ENCODE measurements around the gene ADH7. TPM values are rescaled to one million over a fixed set of nuclear protein-coding genes. Genes with fewer than 3 reads are reported as not detected.
"Not testable (repeated sequence)": the region's sequence is repeated elsewhere in the genome, so short reads cannot be mapped to it uniquely, and the experiment has no call there.

The ADH7 gene
- total and polyA plus RNA-seq, 2 experiments from 2014 or later = not detected

DNA sequence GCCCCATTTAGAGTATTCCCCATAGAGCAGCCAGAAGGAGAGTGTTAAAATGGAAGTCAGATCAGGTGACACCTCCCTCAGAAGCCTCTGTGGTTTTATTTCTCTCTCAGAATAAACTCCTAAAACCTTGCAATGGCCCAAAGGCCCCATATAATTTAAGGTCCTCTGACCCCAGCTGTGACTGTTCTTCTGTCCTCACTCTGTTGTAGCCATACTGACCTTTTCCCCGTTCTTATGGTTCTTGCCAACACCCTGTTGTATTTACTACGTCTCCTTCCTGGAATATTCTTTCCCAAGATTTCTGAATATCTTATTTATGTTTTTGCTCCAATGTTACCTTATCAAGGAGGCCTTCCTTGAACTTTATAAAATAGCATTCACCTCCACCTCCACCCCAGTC lies 18.0 kb downstream of the ADH7 start:
- in situ Hi-C loops (cut with MboI) = loop anchor here (25.0 kb wide), 2 partner anchors 305 to 955 kb away; no protein-coding TSS in a partner anchor
- WGBS, 2 experiments (ENCODE audit: low coverage in 1 of 2, low lambda C conversion rate in 2 of 2, missing lambda C conversion rate in 2 of 2) = 67 to 72% methylated on average over 2 of the region's 2 CpGs
- Histone ChIP-seq H2AFZ (no peak overlapping the region), H3K9me2 (ENCODE audit: insufficient read depth) (no peaks in the 10 kb centered on the region), H4K20me1 (ENCODE audit: insufficient read depth) (no peaks in the 10 kb centered on the region), H3K4me1 (ENCODE audit: insufficient read depth) (no peaks in the 10 kb centered on the region), H3K9me3 (ENCODE audit: low read depth) (no peaks in the 10 kb centered on the region), H3K27me3 (replicated peaks; ENCODE audit: insufficient read depth) (no peaks in the 10 kb centered on the region), H3K36me3 (ENCODE audit: low read depth) (no peaks in the 10 kb centered on the region), H3K79me2 (ENCODE audit: insufficient read depth) (no peaks in the 10 kb centered on the region), H3K4me3 (no peak overlapping the region), H3F3A (ENCODE audit: insufficient read depth) (no peaks in the 10 kb centered on the region), H3K9ac (no peak overlapping the region), H3K27ac (no peak overlapping the region), H3K4me2 (ENCODE audit: unreplicated experiment) (no peak overlapping the region)
- no peak for DNase-seq
- no peak for TF ChIP-seq EZH2phosphoT487 (IDR thresholded peaks at IDR 0.05; ENCODE audit: insufficient read depth, low read depth)
- TF ChIP-seq EZH2 (IDR thresholded peaks at IDR 0.05; ENCODE audit: insufficient read depth, poor library complexity, severe bottlenecking) = no peak

- not testable (repeated sequence) for H3F3A ChIP-seq (ENCODE audit: insufficient read depth); H3K4me3 ChIP-seq; H3K4me1 ChIP-seq (ENCODE audit: insufficient read depth); H3K9ac ChIP-seq; H3K79me2 ChIP-seq (ENCODE audit: insufficient read depth); H3K36me3 ChIP-seq (ENCODE audit: low read depth); H4K20me1 ChIP-seq (ENCODE audit: insufficient read depth); H3K27ac ChIP-seq; H3K4me2 ChIP-seq (ENCODE audit: unreplicated experiment); H3K9me2 ChIP-seq (ENCODE audit: insufficient read depth); H3K27me3 ChIP-seq (replicated peaks; ENCODE audit: insufficient read depth); H3K9me3 ChIP-seq (ENCODE audit: low read depth)
- 40 to 45% methylated on average over 8 of the region's 8 CpGs for WGBS, 2 experiments (ENCODE audit: low coverage in 1 of 2, low lambda C conversion rate in 2 of 2, missing lambda C conversion rate in 2 of 2)
- H2AFZ ChIP-seq = peak overlapping the region; percentile 50; the same call in 1 of the 2 replicates
- DNase-seq = peak; percentile 21
- in situ Hi-C loops (cut with MboI) = loop anchor here (25.0 kb wide), 2 partner anchors 303 to 953 kb away; no protein-coding TSS in a partner anchor
Observed at GRCh38 chr4:99415762-99416161, 19.4 kb downstream of the ADH7 start.

DNA sequence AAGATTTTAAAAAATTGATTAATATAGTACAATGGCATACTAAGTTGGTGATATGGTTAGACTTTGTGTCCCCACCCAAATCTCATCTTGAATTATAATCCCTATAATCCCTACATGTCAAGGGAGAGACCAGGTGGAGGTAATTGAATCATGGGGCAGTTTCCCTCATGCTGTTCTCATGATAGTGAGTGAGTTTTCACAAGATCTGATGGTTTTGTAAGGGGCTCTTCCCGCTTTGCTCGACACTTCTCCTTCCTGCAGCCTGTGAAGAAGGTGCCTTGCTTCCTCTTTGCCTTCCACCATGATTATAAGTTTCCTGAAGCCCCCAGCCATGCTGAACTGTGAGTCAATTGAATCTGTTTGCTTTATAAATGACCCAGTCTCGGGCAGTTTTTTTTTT lies 20.2 kb downstream of the ADH7 start:
- in situ Hi-C loops (cut with MboI) = loop anchor here (25.0 kb wide), 2 partner anchors 303 to 953 kb away; no protein-coding TSS in a partner anchor
- not testable (repeated sequence) for H3K9ac ChIP-seq; H4K20me1 ChIP-seq (ENCODE audit: insufficient read depth); H3K36me3 ChIP-seq (ENCODE audit: low read depth); H3K27ac ChIP-seq; H3K27me3 ChIP-seq (replicated peaks; ENCODE audit: insufficient read depth); H3K79me2 ChIP-seq (ENCODE audit: insufficient read depth); H3K9me2 ChIP-seq (ENCODE audit: insufficient read depth); H2AFZ ChIP-seq; H3K4me1 ChIP-seq (ENCODE audit: insufficient read depth); H3F3A ChIP-seq (ENCODE audit: insufficient read depth); H3K9me3 ChIP-seq (ENCODE audit: low read depth); DNase-seq; H3K4me2 ChIP-seq (ENCODE audit: unreplicated experiment); H3K4me3 ChIP-seq
- WGBS, 2 experiments (ENCODE audit: low coverage in 1 of 2, low lambda C conversion rate in 2 of 2, missing lambda C conversion rate in 2 of 2) = 87 to 88% methylated on average over 3 of the region's 3 CpGs

DNA sequence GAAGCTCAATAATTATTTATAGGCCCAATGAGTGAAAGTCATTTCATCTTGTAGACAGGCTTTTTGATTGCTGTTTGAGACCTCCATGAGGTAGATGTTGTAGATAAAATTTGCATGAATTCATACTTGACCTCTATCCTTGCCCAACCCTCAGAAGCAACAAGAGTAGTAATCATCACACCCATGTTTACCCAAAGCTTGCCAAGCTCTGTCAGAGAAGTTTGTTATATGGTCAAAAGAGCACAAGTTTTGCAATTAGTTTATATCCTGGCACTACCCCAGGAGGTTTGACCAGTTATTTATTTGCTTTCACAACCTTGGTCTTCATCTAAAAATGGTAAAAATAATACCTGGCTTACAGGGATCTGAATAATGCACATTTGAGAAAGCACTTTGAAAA lies 20.7 kb downstream of the ADH7 start:
- Histone ChIP-seq H2AFZ (no peak overlapping the region), H3K4me1 (ENCODE audit: insufficient read depth) (no peaks in the 10 kb centered on the region), H3K9ac (no peak overlapping the region), H3K27me3 (replicated peaks; ENCODE audit: insufficient read depth) (no peaks in the 10 kb centered on the region), H3K27ac (no peak overlapping the region), H3K4me2 (ENCODE audit: unreplicated experiment) (no peak overlapping the region), H3K4me3 (no peak overlapping the region), H3K9me2 (ENCODE audit: insufficient read depth) (no peaks in the 10 kb centered on the region), H3K9me3 (ENCODE audit: low read depth) (no peaks in the 10 kb centered on the region), H3F3A (ENCODE audit: insufficient read depth) (no peaks in the 10 kb centered on the region), H4K20me1 (ENCODE audit: insufficient read depth) (no peaks in the 10 kb centered on the region), H3K36me3 (ENCODE audit: low read depth) (no peaks in the 10 kb centered on the region), H3K79me2 (ENCODE audit: insufficient read depth) (no peaks in the 10 kb centered on the region)
- TF ChIP-seq EZH2phosphoT487 (IDR thresholded peaks at IDR 0.05; ENCODE audit: insufficient read depth, low read depth) (no peak), EZH2 (IDR thresholded peaks at IDR 0.05; ENCODE audit: insufficient read depth, poor library complexity, severe bottlenecking) (no peak)
- in situ Hi-C loops (cut with MboI) = loop anchor here (25.0 kb wide), 2 partner anchors 302 to 952 kb away; no protein-coding TSS in a partner anchor
- DNase-seq = no peak

DNA sequence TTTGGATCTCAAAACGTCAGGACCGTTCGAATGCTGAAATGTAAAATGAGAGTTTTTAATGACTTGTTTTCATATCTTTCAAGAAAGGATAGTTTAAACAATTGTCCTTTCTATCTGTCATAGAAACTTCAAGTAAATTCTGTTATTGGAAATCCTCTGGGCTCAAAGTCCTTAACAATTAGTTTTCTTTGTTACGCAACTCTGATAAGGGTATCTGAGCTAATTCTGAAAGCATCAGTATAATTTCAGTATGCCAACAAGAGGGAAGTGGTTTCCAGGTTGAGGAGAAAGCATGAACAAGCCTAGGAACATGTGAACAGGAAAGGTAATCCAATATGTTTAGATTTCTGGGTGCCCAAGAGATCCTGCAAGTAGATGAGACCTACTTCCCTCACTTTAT lies 22.0 kb downstream of the ADH7 start:
- Histone ChIP-seq H3K36me3 (ENCODE audit: low read depth) (no peaks in the 10 kb centered on the region), H3K4me1 (ENCODE audit: insufficient read depth) (no peaks in the 10 kb centered on the region), H4K20me1 (ENCODE audit: insufficient read depth) (no peaks in the 10 kb centered on the region), H3K4me2 (ENCODE audit: unreplicated experiment) (no peak overlapping the region), H3K27ac (no peak overlapping the region), H3K79me2 (ENCODE audit: insufficient read depth) (no peaks in the 10 kb centered on the region), H3K9me2 (ENCODE audit: insufficient read depth) (no peaks in the 10 kb centered on the region), H3K27me3 (replicated peaks; ENCODE audit: insufficient read depth) (no peaks in the 10 kb centered on the region), H3K4me3 (no peak overlapping the region), H2AFZ (no peak overlapping the region), H3F3A (ENCODE audit: insufficient read depth) (no peaks in the 10 kb centered on the region), H3K9ac (no peak overlapping the region), H3K9me3 (ENCODE audit: low read depth) (no peaks in the 10 kb centered on the region)
- in situ Hi-C loops (cut with MboI) = loop anchor here (25.0 kb wide), 2 partner anchors 301 to 951 kb away; no protein-coding TSS in a partner anchor
- TF ChIP-seq EZH2 (IDR thresholded peaks at IDR 0.05; ENCODE audit: insufficient read depth, poor library complexity, severe bottlenecking) (no peak), EZH2phosphoT487 (IDR thresholded peaks at IDR 0.05; ENCODE audit: insufficient read depth, low read depth) (no peak)
- DNase-seq = no peak
- WGBS, 2 experiments (ENCODE audit: low coverage in 1 of 2, low lambda C conversion rate in 2 of 2, missing lambda C conversion rate in 2 of 2) = 85 to 88% methylated on average over 4 of the region's 4 CpGs

Data from GM23248 (cell line).